OCI-LY7 (cell line): ENCODE data around the gene ATP6V0E2.
"Not testable (repeated sequence)": the region's sequence is repeated elsewhere in the genome, so short reads cannot be mapped to it uniquely, and the experiment has no call there.

Source experiments
- EZH2phosphoT487 ChIP-seq: fragments of 200-600 bp; sonication (generic); IDR thresholded peaks from 2 replicates; pipeline ENCODE4 v1.6.1; 2018; ENCODE audit warnings: low read depth, borderline replicate concordance, mild to moderate bottlenecking, mixed run types, antibody characterized with exemption, low read length, moderate library complexity, mixed read lengths
- TF ChIP-seq, protein P1 (sequence below): fragments of 200-600 bp; sonication (generic); conservative IDR thresholded peaks from 2 replicates; pipeline ENCODE4 v1.5.1; 2014; ENCODE audit warnings: mild to moderate bottlenecking, antibody characterized with exemption, low read length, moderate library complexity, mixed read lengths

DNA sequence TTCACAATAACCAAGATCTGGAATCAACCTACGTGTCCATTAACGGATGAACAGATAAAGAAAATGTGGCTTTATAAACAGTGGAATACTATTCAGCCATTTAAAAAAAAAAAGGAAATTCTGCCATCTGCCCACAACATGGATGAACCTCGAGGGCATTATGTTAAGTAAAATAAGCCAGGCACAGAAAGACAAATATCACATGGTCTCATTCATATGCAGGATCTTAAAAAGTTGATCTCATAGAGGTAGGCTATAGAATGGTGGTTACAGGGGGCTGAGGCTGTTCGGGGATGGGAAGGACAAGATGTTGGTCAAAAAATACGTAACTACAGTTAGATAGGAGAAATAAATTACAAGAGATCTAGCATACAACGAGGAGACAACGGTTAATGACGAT is 21.2 kb downstream of the ATP6V0E2 start:
- TF ChIP-seq, protein P1, sequence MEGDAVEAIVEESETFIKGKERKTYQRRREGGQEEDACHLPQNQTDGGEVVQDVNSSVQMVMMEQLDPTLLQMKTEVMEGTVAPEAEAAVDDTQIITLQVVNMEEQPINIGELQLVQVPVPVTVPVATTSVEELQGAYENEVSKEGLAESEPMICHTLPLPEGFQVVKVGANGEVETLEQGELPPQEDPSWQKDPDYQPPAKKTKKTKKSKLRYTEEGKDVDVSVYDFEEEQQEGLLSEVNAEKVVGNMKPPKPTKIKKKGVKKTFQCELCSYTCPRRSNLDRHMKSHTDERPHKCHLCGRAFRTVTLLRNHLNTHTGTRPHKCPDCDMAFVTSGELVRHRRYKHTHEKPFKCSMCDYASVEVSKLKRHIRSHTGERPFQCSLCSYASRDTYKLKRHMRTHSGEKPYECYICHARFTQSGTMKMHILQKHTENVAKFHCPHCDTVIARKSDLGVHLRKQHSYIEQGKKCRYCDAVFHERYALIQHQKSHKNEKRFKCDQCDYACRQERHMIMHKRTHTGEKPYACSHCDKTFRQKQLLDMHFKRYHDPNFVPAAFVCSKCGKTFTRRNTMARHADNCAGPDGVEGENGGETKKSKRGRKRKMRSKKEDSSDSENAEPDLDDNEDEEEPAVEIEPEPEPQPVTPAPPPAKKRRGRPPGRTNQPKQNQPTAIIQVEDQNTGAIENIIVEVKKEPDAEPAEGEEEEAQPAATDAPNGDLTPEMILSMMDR = not testable (repeated sequence)
- not testable (repeated sequence) for TF ChIP-seq EZH2phosphoT487
